H1 (cell line): ENCODE measurements around the gene STAT4. TPM values are rescaled to one million over a fixed set of nuclear protein-coding genes. Genes with fewer than 3 reads are reported as not detected.

Experiments
- TAF7 ChIP-seq: optimal IDR thresholded peaks from 2 replicates; pipeline ENCODE3; 2011; ENCODE audit warnings: low read depth, mild to moderate bottlenecking, inconsistent platforms, low read length, moderate library complexity, borderline replicate concordance
- polyA plus RNA-seq, 7 experiments: library from polyadenylated mRNA; depleted of rRNA in 3 of 7; stranded (reverse) in 5 of 7; unstranded in 2 of 7; fragments of >200 nt in 5 of 7; fragments of 200-250 nt in 2 of 7; gene quantifications; 1 replicate in 5 of 7; 2 replicates in 1 of 7; 4 replicates in 1 of 7; pipeline versions ENCODE4 v1.2.1 to v1.2.3, GENCODE V29; 2011 to 2013; ENCODE audit warnings: missing spikeins in 2 of 7, mixed read lengths in 2 of 7
- total RNA-seq: library from RNA; stranded (reverse); fragmentation: NEBNext Ultra II Directional; extraction: Animal tissue kit (Norgen Biotek cat#: 25700); gene quantifications from 2 replicates; pipeline ENCODE4 v1.2.1, GENCODE V29; 2021

Gene STAT4
- total and polyA plus RNA-seq, 2 of the 8 experiments (the other 6 are each of a cell fraction or from before 2014, with no cell fraction given), result 0.36 to 0.63 TPM

GRCh38 chr2:191086706-191087105, 64.1 kb downstream of the STAT4 start (continued):
- TF ChIP-seq TAF7, result no peak
- TF ChIP-seq, all 59 proteins: peak for 0
